PC-3 (cell line): Measurements from ENCODE around the gene SLC25A11.

ENCODE experiments used
- CTCF ChIP-seq: fragments of 300-600 bp; sonication (generic); conservative IDR thresholded peaks from 2 replicates; pipeline ENCODE4 v1.5.1; 2017; ENCODE audit warnings: antibody characterized with exemption, low read depth, mild to moderate bottlenecking, low read length
- EZH2 ChIP-seq: fragments of 300-600 bp; sonication (generic); IDR thresholded peaks from one replicate; pipeline ENCODE4 v1.6.1; 2017; ENCODE audit warnings: antibody characterized with exemption, mild to moderate bottlenecking, low read length; ENCODE audit not compliant: unreplicated experiment
- EZH2phosphoT487 ChIP-seq: fragments of 300-600 bp; sonication (generic); IDR thresholded peaks from 2 replicates; pipeline ENCODE4 v1.6.1; 2018; ENCODE audit warnings: mild to moderate bottlenecking, antibody characterized with exemption, low read length, borderline replicate concordance

GRCh38 chr17:4971826-4972225 lies 32.0 kb upstream of the SLC25A11 start:
- TF ChIP-seq EZH2 = no peak
- TF ChIP-seq CTCF = no peak
- no peak for TF ChIP-seq EZH2phosphoT487
